Transverse colon (tissue), 4 donors: ENCODE measurements around the gene GAP43.

ENCODE experiments used
- CTCF ChIP-seq, 5 experiments: fragments of 200-600 bp in 3 of 5; fragments of 450-650 bp in 2 of 5; sonication (generic) in 3 of 5; IDR thresholded peaks; 1 replicate in 2 of 5; 2 replicates in 3 of 5; pipeline ENCODE4 v1.5.1; 2016 to 2017; ENCODE audit warnings: antibody characterized with exemption in 5 of 5, inconsistent platforms in 3 of 5, mild to moderate bottlenecking in 2 of 5, moderate library complexity in 1 of 5
- POLR2A ChIP-seq: fragments of 450-650 bp; IDR thresholded peaks from one replicate; pipeline ENCODE4 v1.6.1; 2016; ENCODE audit warnings: antibody characterized with exemption, mild to moderate bottlenecking, moderate library complexity
- POLR2AphosphoS5 ChIP-seq, 3 donors: sonication (generic); formaldehyde crosslinking; IDR thresholded peaks; one replicate each; pipeline ENCODE4 v1.6.1; 2016; ENCODE audit warnings: antibody characterized with exemption in 3 of 3

DNA sequence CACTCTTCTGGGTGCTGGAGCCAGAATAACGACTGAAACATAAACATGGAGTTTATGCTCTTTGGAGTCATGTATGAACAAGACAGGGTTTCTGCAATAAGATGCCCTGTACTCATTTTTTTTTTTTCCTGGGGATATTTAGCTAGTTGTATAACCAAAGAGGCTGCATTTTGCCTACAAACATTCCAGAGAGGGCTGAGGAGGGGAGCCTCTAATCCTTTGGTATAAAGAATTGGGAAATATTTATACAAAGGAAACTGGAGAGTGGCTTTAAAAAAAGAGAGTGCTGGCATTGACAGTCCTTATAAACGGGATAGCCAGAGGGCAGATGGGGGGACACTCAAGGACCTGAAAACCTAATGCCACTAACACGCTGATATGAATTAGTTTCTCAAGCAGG is 32.4 kb upstream of the GAP43 start:
- TF ChIP-seq CTCF (IDR thresholded peaks at IDR 0.05) (no peak), POLR2A (no peak), POLR2AphosphoS5 (IDR thresholded peaks at IDR 0.05) (no peak)
